HL-60 (cell line): ENCODE data around the gene REPS1.

Source experiments
- DNase-seq, 2 experiments: peaks; one replicate each; pipeline ENCODE4 v3.0.0-alpha.2; 2010 to 2020; ENCODE audit warnings: low read depth in 1 of 2, low spot score in 1 of 2
- H3K27ac ChIP-seq: fragments of 250-450 bp; sonication (Bioruptor Pico); replicated peaks from 2 replicates; pipeline ENCODE4 v1.5.1; 2020; ENCODE audit warnings: mild to moderate bottlenecking, moderate library complexity
- H3K27me3 ChIP-seq: fragments of 250-450 bp; sonication (Bioruptor Pico); 2 replicates; pipeline ENCODE4 v1.5.1; 2021; ENCODE audit warnings: mild to moderate bottlenecking, moderate library complexity; ENCODE audit not compliant: insufficient read depth, poor library complexity, severe bottlenecking
- H3K4me3 ChIP-seq: replicated peaks from 2 replicates; pipeline ENCODE4 v1.5.1; 2011; ENCODE audit warnings: mild to moderate bottlenecking, control low read depth, low read length; ENCODE audit not compliant: insufficient read depth
- CTCF ChIP-seq: IDR thresholded peaks from one replicate; pipeline ENCODE4 v1.5.1; 2011; ENCODE audit warnings: low read length, control low read depth, inconsistent platforms; ENCODE audit not compliant: insufficient read depth
- GABPA ChIP-seq: IDR thresholded peaks from 2 replicates; pipeline ENCODE4 v1.6.1; 2012; ENCODE audit warnings: low read depth
- POLR2AphosphoS5 ChIP-seq: IDR thresholded peaks from 2 replicates; pipeline ENCODE4 v1.6.1; 2012; ENCODE audit warnings: low read depth
- REST ChIP-seq: IDR thresholded peaks from 2 replicates; pipeline ENCODE4 v1.6.1; 2012; ENCODE audit warnings: low read depth; ENCODE audit not compliant: insufficient replicate concordance
- SPI1 ChIP-seq: IDR thresholded peaks from 2 replicates; pipeline ENCODE4 v1.6.1; 2012; ENCODE audit warnings: low read depth, mild to moderate bottlenecking, borderline replicate concordance

Gene REPS1

GRCh38 chr6:138891255-138891986 lies 96.6 kb downstream of the REPS1 start:
- no peaks in the 10 kb centered on the region for H3K27me3 ChIP-seq
- no peak for TF ChIP-seq REST
- TF ChIP-seq CTCF = no peak
- no peak for TF ChIP-seq GABPA
- TF ChIP-seq POLR2AphosphoS5 = no peak
- no peak for TF ChIP-seq SPI1
- no peak for DNase-seq
- H3K27ac ChIP-seq = no peak overlapping the region
- H3K4me3 ChIP-seq = no peak overlapping the region

DNA sequence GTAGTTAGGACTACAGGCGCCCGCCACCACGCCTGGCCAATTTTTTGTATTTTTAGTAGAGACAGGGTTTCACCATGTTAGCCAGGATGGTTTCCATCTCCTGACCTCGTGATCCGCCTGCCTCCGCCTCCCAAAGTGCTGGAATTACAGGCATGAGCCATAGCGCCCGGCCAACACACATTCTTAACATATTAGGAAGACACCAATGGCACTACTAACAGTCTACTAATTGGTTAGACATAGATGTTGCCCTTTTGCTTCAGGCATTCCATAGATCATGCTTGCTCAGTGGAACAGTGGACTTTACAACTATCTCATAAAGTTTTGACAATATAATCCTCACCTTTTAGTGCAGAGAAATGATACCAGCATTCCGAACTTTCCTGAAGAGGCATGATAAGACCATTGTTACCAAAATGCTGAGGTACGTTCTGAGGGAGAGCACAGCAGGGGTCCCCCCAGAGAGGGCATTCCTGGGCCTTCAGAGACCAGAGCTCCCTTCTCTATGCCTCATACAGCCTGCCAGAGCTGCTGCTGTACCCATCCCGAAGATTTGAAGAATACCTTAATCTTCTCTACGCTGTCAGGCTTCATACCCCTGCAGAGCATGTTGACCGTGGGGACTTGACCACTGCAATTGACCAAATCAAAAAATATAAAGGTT lies 102.8 kb downstream of the REPS1 start:
- no peak overlapping the region for H3K4me3 ChIP-seq
- no peak overlapping the region for H3K27ac ChIP-seq
- no peak for DNase-seq
- no peaks in the 10 kb centered on the region for H3K27me3 ChIP-seq
- TF ChIP-seq REST = no peak
- no peak for TF ChIP-seq GABPA
- TF ChIP-seq POLR2AphosphoS5 = no peak
- no peak for TF ChIP-seq CTCF
- no peak for TF ChIP-seq SPI1

- no peak for DNase-seq
- H3K4me3 ChIP-seq = no peak overlapping the region
- no peak overlapping the region for H3K27ac ChIP-seq
- H3K27me3 ChIP-seq = no peaks in the 10 kb centered on the region
- no peak for TF ChIP-seq GABPA
- no peak for TF ChIP-seq CTCF
- TF ChIP-seq SPI1 = no peak
- no peak for TF ChIP-seq REST
- no peak for TF ChIP-seq POLR2AphosphoS5
Observed at GRCh38 chr6:138882369-138883017, 105.6 kb downstream of the REPS1 start.
